Gastrocnemius medialis (tissue), 4 donors: Measurements from ENCODE around the gene PARD6A. TPM values are rescaled to one million over a fixed set of nuclear protein-coding genes. Genes with fewer than 3 reads are reported as not detected.
A peak's percentile ranks its signal among the peaks of the same experiment; 100 is the strongest.

Experiments used
- ATAC-seq, 2 donors: fragments of 150-250 bp; one replicate each; pipeline ENCODE4 v1.9.1; 2016
- DNase-seq, 2 donors: peaks; one replicate each; pipeline ENCODE4 v3.0.0-alpha.2; 2019
- H3K27ac ChIP-seq, 4 donors: fragments of 200-600 bp; sonication (generic); 1 replicate in 1 of 4; 2 replicates in 3 of 4; pipeline ENCODE4 v1.5.1; 2016 to 2018; ENCODE audit warnings: mild to moderate bottlenecking in 2 of 4, moderate library complexity in 1 of 4
- H3K27me3 ChIP-seq, 3 donors: fragments of 200-600 bp; sonication (generic) in 2 of 3; 1 replicate in 1 of 3; 2 replicates in 2 of 3; pipeline versions ENCODE4 v1.5.1 to v1.6.0; 2016 to 2019; ENCODE audit warnings: mild to moderate bottlenecking in 1 of 3, moderate library complexity in 1 of 3
- H3K36me3 ChIP-seq, 2 donors: fragments of 200-600 bp; sonication (generic) in 1 of 2; one replicate each; pipeline ENCODE4 v1.5.1; 2017 to 2018
- H3K4me1 ChIP-seq, 2 donors: fragments of 200-600 bp; sonication (generic) in 1 of 2; one replicate each; pipeline ENCODE4 v1.5.1; 2016 to 2017; ENCODE audit warnings: mild to moderate bottlenecking in 2 of 2
- H3K4me3 ChIP-seq, 4 donors: fragments of 200-600 bp; sonication (generic) in 3 of 4; 1 replicate in 1 of 4; 2 replicates in 3 of 4; pipeline ENCODE4 v1.5.1; 2016 to 2019; ENCODE audit warnings: mild to moderate bottlenecking in 2 of 4
- H3K9me3 ChIP-seq, 3 donors: fragments of 200-600 bp; sonication (generic) in 2 of 3; 1 replicate in 1 of 3; 2 replicates in 2 of 3; pipeline ENCODE4 v1.5.1; 2016 to 2019
- CTCF ChIP-seq, 5 experiments: fragments of 450-650 bp in 3 of 5; fragments of 200-600 bp in 2 of 5; sonication (generic) in 2 of 5; IDR thresholded peaks in 4 of 5; conservative IDR thresholded peaks in 1 of 5; 1 replicate in 4 of 5; 2 replicates in 1 of 5; pipeline ENCODE4 v1.5.1; 2016 to 2019; ENCODE audit warnings: antibody characterized with exemption in 5 of 5, mild to moderate bottlenecking in 3 of 5, moderate library complexity in 3 of 5
- POLR2A ChIP-seq, 2 donors: fragments of 450-650 bp; IDR thresholded peaks; one replicate each; pipeline ENCODE4 v1.6.1; 2017; ENCODE audit warnings: antibody characterized with exemption in 2 of 2, mild to moderate bottlenecking in 2 of 2, moderate library complexity in 2 of 2
- in situ Hi-C, 4 donors: fragments of 200-750 bp; cut with MboI; loops; one replicate each; pipeline versions ENCODE4 v1.15.0 to v1.8.0; 2017; ENCODE audit warnings: low sequenced_read_pairs in 4 of 4
- intact Hi-C: fragments of 100-400 bp; cut with DNase I; formaldehyde crosslinking; loops from one replicate; pipeline ENCODE4 v1.15.1; 2023; ENCODE audit warnings: low total_unique reads
- total RNA-seq, 4 donors: library from RNA; depleted of rRNA; stranded (reverse); fragments of >200 nt; gene quantifications; one replicate each; pipeline versions ENCODE4 v1.1.0 to v1.2.3, GENCODE V29; 2016

The PARD6A gene
- total RNA-seq, 4 donors from 2014 or later, result 2.7 to 17.3 (median 12.5) TPM

GRCh38 chr16:67657751-67658518, 2.8 kb upstream of the PARD6A start:
- no peak for TF ChIP-seq CTCF (IDR thresholded peaks at IDR 0.05 in 4 of 5, conservative IDR thresholded peaks at IDR 0.05 in 1 of 5)
- TF ChIP-seq POLR2A (IDR thresholded peaks at IDR 0.05), result no peak
- Histone ChIP-seq H3K9me3 (no peaks in the 10 kb centered on the region), H3K27me3 (peaks cover 16 to 20% (median 19%) of the 10 kb centered on the region in 3 donors), H3K4me1 (peaks cover 22 to 24% of the 10 kb centered on the region in 2 donors), H3K4me3 (no peak overlapping the region), H3K36me3 (peaks cover 0 to 9% of the 10 kb centered on the region in 2 donors), H3K27ac (no peak overlapping the region)
- DNase-seq, result no peak
- in situ Hi-C loops (loop anchor here in 1 of 4 donors (10.0 kb wide), 1 partner anchor 133 kb away; the partner anchor contains the start of gene RIPOR1), intact Hi-C loops (no loop called here)
- no peak for ATAC-seq

GRCh38 chr16:67658849-67659674, 1.7 kb upstream of the PARD6A start:
- DNase-seq, result no peak
- Histone ChIP-seq H3K4me1 (peaks cover 18% of the 10 kb centered on the region in 2 donors), H3K27ac (peak overlapping the region in 1 of 4 donors; percentile 97), H3K4me3 (peak overlapping the region; percentile 66 to 83 (median 76)), H3K27me3 (peaks cover 7 to 10% (median 10%) of the 10 kb centered on the region in 3 donors), H3K36me3 (peaks cover 0 to 12% of the 10 kb centered on the region in 2 donors), H3K9me3 (no peaks in the 10 kb centered on the region)
- intact Hi-C loops (no loop called here), in situ Hi-C loops (loop anchor here in 1 of 4 donors (10.0 kb wide), 1 partner anchor 134 kb away; the partner anchor contains the start of gene RIPOR1)
- ATAC-seq, result no peak
- TF ChIP-seq CTCF (IDR thresholded peaks at IDR 0.05 in 4 of 5, conservative IDR thresholded peaks at IDR 0.05 in 1 of 5) (no peak), POLR2A (IDR thresholded peaks at IDR 0.05) (no peak)

DNA sequence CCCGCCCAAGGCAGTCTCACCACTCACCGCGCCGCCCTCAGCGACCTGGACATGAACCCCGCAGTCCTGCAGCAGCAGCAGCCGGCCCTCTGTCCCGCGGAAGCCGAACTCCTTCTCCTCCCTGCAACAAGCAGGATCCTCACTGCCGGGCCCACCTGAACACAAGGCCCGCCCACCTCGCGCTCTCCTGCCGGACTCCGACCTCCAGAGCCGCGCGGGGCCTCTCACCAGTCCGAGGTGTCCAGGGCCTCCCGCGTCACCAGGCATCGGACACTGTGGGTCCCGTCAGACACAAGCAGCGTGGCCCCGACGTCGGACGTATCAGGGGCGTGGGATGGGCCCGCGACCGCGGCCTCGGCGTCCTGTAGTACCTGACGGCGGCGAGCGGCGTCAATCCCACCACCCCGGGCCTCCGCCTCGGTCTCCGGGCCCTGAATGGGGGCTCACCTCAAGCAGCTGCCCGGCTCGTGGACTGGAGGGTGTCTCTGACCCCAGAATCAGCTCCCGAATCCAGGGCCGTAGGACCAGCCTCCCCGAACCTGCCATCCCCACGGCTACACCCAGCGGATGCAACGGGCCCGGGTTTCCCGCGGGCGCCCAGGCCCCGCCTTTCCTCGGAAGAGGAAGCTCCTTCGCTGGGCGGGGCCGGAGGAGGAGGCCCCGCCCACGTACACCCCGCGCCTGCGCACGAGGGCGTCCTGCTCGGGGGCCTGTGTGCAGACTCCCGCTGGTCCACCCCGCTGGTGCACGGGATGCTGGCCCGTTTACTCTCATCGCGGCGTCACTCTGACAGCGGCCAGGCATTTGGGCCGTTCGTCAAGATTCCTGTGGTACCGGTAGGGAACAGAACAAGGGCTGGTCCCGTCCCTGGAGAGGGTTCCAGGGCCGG, 841 bp upstream of the PARD6A start, which contains the start of gene ACD:
Gene ACD, minus strand, starts transcription at position 586 of the 889 bp plus-strand sequence. Its CDS starts 40 bp downstream, at position 546.
- Histone ChIP-seq H3K36me3 (peaks cover 0 to 12% of the 10 kb centered on the region in 2 donors), H3K9me3 (no peaks in the 10 kb centered on the region), H3K27me3 (peaks cover 0 to 2% (median 1%) of the 10 kb centered on the region in 3 donors), H3K27ac (peak within 1 kb of the TSS; percentile 91 to 97 (median 94)), H3K4me3 (peak within 1 kb of the TSS; percentile 66 to 83 (median 76)), H3K4me1 (peaks cover 18% of the 10 kb centered on the region in 2 donors)
- TF ChIP-seq CTCF (IDR thresholded peaks at IDR 0.05 in 4 of 5, conservative IDR thresholded peaks at IDR 0.05 in 1 of 5), result no peak
- TF ChIP-seq POLR2A (IDR thresholded peaks at IDR 0.05), result peak; percentile 75 to 83
- DNase-seq (peak; percentile 73 to 88), ATAC-seq (peak; percentile 88 to 90)
- in situ Hi-C loops, result loop anchor here in 3 of 4 donors (10.0 kb wide), 2 partner anchors 105 to 135 kb away; partner anchors contain the start of gene RIPOR1 (in 2 of the 3)
- intact Hi-C loops, result loop anchor here (1.0 kb wide), 1 partner anchor 98 kb away; the partner anchor contains the start of gene CTCF
